Esophagus muscularis mucosa (tissue), 4 donors: ENCODE measurements around the gene PADI4.

Experiments used
- CTCF ChIP-seq, 3 experiments: fragments of 200-600 bp in 2 of 3; fragments of 450-650 bp in 1 of 3; sonication (generic) in 2 of 3; IDR thresholded peaks; one replicate each; pipeline ENCODE4 v1.5.1; 2017 to 2019; ENCODE audit warnings: antibody characterized with exemption in 3 of 3, mild to moderate bottlenecking in 2 of 3, moderate library complexity in 1 of 3
- EP300 ChIP-seq: sonication (generic); formaldehyde crosslinking; IDR thresholded peaks from one replicate; pipeline ENCODE4 v1.6.1; 2017; ENCODE audit warnings: antibody characterized with exemption
- POLR2A ChIP-seq: fragments of 450-650 bp; IDR thresholded peaks from one replicate; pipeline ENCODE4 v1.6.1; 2017; ENCODE audit warnings: antibody characterized with exemption, moderate library complexity, mild to moderate bottlenecking, low read depth
- POLR2AphosphoS5 ChIP-seq, 2 donors: sonication (generic); formaldehyde crosslinking; IDR thresholded peaks; one replicate each; pipeline ENCODE4 v1.6.1; 2017; ENCODE audit warnings: antibody characterized with exemption in 2 of 2

GRCh38 chr1:17348593-17349234, 40.7 kb downstream of the PADI4 start:
- TF ChIP-seq CTCF (IDR thresholded peaks at IDR 0.05), result no peak
- no peak for TF ChIP-seq POLR2A
- TF ChIP-seq EP300, result no peak
- no peak for TF ChIP-seq POLR2AphosphoS5 (IDR thresholded peaks at IDR 0.05)
